Coronary artery (tissue), 2 donors: ENCODE data around the gene C20orf144.
A peak's percentile ranks its signal among the peaks of the same experiment; 100 is the strongest.

Experiments
- DNase-seq: peaks from one replicate; pipeline ENCODE4 v3.0.0-alpha.2; 2017; ENCODE audit warnings: low spot score
- H3K27ac ChIP-seq, 2 donors: fragments of 200-600 bp; sonication (generic); one replicate each; pipeline ENCODE4 v1.5.1; 2016 to 2019
- H3K4me3 ChIP-seq: fragments of 200-600 bp; sonication (generic); 2 replicates; pipeline ENCODE4 v1.5.1; 2016; ENCODE audit warnings: mild to moderate bottlenecking, moderate library complexity
- TF ChIP-seq, protein P1 (sequence below): fragments of 200-600 bp; sonication (generic); IDR thresholded peaks from one replicate; pipeline ENCODE4 v1.5.1; 2019; ENCODE audit warnings: antibody characterized with exemption

C20orf144 gene

DNA sequence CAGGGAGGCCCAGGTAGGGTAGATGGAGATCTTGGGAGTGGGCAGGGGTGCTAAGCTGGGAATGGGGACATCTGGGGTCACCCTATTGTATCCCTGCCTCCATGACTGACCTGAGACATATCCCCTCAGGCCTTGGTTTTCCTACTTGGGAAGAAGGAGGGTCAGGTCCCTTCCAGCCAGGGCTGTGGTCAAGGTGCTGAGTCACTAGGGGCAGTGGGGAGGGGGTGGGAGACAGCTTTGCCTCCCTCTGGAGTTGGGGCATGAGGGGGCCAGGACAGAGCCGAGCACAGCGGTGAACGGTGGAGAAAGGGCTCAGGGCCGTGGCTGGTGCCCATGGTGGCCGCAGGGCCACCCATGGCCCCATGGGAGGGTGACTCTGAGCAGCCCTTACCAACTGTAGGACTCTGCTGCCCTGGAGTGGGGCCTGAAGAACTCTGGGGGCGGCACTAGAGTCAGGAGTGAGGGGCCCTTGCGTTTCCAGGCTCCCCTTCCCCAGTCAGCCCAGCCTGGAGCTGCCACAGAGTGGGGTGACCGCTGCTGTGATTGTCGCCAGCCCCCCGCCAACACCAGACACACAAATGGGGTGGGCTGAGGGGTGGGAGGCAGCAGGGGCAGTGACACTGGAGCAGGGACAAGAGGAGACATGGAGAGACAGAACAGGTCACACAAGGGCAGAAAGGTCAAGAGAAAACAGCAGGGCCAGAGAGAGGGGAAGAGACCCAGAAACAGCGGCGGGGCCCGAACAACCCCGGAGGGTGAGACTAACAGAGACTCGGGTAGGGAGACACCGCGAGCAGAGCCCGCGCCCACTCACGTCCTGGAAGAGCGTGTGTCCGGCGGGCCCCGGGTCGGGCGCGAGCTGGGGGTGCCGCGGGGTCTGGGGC is 11.5 kb downstream of the C20orf144 start:
- Histone ChIP-seq H3K4me3 (peak overlapping the region; percentile 87), H3K27ac (peak overlapping the region; percentile 95)
- no peak for DNase-seq
- TF ChIP-seq, protein P1, sequence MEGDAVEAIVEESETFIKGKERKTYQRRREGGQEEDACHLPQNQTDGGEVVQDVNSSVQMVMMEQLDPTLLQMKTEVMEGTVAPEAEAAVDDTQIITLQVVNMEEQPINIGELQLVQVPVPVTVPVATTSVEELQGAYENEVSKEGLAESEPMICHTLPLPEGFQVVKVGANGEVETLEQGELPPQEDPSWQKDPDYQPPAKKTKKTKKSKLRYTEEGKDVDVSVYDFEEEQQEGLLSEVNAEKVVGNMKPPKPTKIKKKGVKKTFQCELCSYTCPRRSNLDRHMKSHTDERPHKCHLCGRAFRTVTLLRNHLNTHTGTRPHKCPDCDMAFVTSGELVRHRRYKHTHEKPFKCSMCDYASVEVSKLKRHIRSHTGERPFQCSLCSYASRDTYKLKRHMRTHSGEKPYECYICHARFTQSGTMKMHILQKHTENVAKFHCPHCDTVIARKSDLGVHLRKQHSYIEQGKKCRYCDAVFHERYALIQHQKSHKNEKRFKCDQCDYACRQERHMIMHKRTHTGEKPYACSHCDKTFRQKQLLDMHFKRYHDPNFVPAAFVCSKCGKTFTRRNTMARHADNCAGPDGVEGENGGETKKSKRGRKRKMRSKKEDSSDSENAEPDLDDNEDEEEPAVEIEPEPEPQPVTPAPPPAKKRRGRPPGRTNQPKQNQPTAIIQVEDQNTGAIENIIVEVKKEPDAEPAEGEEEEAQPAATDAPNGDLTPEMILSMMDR, result no peak

DNA sequence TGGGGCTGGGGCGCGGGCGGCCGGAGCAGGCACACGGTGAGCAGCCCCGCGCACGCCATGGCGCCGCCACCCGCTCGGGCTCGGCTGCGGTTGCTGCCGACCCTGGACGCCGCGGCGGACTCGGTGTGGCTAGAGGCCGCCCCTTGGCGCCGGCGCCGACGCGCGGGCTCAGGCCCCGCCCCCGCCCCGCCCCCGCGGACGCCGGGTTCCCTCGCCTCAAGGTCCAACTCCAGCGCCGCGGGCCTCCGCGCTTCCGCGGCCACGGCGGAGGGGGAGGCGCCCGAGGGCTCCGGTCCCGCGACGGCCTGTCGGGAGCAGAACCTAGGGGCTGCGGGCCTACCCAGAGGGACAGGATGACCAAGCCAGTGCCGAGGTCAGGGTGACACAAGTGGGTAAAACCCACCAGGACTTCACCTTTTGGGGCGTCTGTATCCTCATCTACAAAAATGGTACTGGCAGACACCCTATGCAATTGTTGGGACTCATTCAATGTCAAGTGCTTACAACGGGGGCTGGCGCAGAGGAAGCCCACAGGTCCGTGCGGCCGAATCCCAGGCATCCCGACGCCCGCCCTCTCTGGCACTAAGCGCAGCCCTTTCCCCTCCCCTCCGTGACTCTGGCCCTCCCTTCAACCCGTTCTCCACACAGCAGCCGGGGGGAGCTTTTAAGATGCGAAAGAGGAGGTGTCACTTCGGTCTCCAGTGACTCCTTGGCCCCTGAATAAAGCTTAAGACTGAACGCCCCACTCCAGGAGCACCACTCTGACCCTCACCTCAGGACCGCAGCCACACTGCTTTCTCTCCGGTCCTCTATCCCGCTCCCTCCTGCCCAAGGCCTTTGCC is 12.4 kb downstream of the C20orf144 start, which contains the start of gene NECAB3:
Gene NECAB3, minus strand, starts transcription at position 135 of the 842 bp plus-strand sequence. Its CDS starts 76 bp downstream, at position 59.
- TF ChIP-seq, protein P1, result no peak
- peak within 1 kb of the TSS; percentile 95 for H3K27ac ChIP-seq
- H3K4me3 ChIP-seq, result peak within 1 kb of the TSS; percentile 87
- DNase-seq, result peak; percentile 90

DNA sequence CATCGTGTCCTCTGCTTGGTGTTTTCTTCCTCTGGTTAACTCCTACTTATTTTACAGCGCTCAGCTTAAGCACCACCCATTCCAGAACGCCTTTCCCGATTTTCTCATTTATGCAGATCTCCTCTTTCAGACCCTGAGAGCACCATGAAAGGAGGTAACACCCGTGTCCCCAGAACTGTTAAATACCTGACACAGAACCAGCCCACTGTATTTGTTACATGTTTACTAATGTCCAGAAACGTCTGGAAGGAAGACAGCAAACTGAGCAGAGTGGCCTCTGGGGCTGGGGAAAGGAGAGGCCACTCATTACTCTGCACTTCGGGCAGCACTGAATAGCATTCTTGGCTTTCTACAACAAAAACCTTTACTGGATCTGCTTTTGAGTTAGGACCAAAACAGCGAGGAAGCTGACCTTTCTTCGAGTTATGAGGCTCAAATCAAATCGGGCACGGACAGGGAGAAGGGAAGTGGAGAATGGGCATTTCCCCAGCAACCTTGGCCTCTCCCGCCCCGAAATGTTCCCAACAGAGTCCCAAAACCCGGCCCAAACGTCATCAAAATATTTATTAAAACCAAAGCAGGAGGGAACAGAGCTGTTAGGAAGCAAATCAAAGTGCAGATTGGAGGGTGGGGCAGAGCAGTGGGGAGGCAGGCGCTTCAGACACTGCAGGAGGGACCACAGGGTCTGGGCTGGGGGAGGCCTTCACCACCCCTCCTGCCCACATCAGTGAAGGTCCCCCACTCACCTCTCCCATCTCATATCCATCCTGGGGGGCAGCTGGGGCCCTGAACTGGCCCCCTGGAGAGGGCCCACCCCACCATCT is 13.2 kb downstream of the C20orf144 start:
- Histone ChIP-seq H3K27ac (peak overlapping the region; percentile 95), H3K4me3 (peak overlapping the region; percentile 87)
- TF ChIP-seq, protein P1, result no peak
- DNase-seq, result no peak

DNA sequence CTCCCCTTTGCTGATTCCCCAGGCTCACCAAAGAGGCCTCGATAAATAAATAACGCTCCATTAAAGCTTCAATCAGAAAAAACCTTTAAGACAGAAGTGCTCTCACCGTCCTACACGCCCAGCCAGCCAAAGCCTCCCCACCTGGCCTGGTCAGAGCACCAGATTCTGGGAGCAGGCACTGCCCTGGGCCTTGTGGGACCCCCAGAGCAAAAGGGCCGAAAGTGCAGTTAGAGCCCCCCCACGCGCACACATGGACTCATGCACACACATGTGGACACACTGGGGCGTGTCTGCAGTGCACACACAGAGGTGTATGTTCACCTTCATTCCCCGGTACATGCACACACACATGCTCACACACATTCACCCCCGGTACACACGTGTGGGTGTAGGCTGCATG is 14.0 kb downstream of the C20orf144 start:
- H3K27ac ChIP-seq, result peak overlapping the region; percentile 95

DNA sequence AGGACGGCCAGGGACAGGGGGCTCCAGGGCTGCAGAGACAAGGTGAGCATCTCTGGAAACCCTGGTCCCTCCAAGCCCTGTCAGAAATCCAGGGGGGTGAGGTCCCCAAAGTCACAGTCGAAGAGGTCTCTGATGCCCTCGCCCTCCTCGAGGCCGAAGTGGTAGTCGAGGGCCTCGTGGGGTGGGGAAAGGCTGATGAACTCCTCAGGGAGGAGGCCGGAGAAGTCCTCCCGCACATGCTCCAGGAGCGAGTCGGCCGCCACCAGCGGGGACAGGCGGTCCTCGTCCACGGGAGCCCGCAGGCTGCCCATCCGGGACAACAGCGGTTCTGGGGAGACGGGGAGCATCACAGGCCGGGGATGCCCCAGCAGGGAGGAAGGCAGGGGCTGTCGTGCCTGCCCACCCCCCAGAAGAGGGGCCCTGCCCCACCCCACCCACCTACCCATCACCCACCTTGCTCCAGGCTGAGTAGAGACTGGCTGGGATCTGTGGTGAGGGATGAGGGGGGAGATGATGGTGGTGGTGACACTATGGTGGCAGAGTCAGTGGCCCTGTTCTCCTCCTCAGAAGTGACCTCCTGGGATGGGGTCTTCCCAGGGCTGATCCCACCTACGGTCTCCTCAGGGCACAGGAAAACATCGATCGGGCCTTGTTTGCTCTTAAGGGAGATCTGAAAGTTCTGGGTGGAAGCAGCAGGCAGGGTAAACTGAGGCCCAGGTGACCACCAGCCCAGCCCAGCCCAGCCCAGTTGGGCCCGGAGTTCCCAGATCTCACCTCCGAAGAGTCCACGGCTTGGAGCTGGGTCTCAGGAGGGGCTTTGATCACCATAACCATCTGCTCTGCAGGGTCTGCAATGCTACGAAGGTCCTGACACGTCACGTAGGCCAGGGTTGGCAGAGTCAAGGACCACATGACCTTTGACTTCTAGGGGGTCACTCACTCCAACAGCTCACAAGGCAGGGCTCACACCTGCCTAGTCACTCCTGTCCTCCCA is 14.8 kb downstream of the C20orf144 start:
- peak overlapping the region; percentile 23 to 95 for H3K27ac ChIP-seq
- no peak overlapping the region for H3K4me3 ChIP-seq
- TF ChIP-seq, protein P1, result no peak
- no peak for DNase-seq

More for the DNA sequence above, 14.0 kb downstream of the C20orf144 start:
- TF ChIP-seq, protein P1, result no peak
- H3K4me3 ChIP-seq, result no peak overlapping the region
- DNase-seq, result no peak
